ENCODE results near the gene EFCAB5. TPM values are rescaled to one million over a fixed set of nuclear protein-coding genes. Genes with fewer than 3 reads are reported as not detected.
"Not testable (repeated sequence)": the region's sequence is repeated elsewhere in the genome, so short reads cannot be mapped to it uniquely, and the experiment has no call there.

The EFCAB5 gene
- total and polyA plus RNA-seq, 10 of the 15 experiments (the other 5 are each of a cell fraction or from before 2014, with no cell fraction given), result 0.39 to 2.6 (median 1.0) TPM

DNA sequence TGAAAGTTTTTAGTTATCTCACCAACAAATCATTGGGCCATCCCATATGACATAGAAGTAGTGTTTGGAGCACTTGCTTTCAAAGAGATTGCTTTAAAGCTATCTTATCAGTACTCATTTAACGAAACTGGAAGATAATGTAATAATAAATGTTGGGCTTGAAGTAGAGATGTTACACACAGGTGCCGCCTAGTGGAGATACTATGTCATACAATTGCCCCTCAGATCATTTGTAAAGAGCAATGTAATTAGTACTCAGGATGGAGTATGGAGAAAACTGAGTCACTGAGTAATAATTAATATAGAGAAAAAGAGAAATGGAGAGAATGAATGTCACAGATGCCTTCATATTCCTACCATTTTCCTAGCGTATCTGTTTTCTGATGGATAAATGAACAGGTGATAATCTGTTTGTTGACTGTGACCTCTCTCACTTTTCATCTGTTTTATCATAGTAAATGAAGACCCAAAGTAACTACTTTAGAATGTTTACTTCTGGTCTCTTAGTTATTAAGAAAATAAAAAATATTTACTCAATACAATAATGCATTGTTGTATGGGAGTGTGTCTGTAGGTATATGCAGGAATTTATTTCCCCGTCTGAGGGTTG lies 80.4 kb downstream of the EFCAB5 start (continued):
- TF ChIP-seq, protein P1, sequence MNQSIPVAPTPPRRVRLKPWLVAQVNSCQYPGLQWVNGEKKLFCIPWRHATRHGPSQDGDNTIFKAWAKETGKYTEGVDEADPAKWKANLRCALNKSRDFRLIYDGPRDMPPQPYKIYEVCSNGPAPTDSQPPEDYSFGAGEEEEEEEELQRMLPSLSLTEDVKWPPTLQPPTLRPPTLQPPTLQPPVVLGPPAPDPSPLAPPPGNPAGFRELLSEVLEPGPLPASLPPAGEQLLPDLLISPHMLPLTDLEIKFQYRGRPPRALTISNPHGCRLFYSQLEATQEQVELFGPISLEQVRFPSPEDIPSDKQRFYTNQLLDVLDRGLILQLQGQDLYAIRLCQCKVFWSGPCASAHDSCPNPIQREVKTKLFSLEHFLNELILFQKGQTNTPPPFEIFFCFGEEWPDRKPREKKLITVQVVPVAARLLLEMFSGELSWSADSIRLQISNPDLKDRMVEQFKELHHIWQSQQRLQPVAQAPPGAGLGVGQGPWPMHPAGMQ (IDR thresholded peaks at IDR 0.05; ENCODE audit: borderline replicate concordance), result no peak
- TF ChIP-seq, protein P2, sequence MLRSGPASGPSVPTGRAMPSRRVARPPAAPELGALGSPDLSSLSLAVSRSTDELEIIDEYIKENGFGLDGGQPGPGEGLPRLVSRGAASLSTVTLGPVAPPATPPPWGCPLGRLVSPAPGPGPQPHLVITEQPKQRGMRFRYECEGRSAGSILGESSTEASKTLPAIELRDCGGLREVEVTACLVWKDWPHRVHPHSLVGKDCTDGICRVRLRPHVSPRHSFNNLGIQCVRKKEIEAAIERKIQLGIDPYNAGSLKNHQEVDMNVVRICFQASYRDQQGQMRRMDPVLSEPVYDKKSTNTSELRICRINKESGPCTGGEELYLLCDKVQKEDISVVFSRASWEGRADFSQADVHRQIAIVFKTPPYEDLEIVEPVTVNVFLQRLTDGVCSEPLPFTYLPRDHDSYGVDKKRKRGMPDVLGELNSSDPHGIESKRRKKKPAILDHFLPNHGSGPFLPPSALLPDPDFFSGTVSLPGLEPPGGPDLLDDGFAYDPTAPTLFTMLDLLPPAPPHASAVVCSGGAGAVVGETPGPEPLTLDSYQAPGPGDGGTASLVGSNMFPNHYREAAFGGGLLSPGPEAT (IDR thresholded peaks at IDR 0.05; ENCODE audit: low read depth), result no peak
- TF ChIP-seq, protein P3, sequence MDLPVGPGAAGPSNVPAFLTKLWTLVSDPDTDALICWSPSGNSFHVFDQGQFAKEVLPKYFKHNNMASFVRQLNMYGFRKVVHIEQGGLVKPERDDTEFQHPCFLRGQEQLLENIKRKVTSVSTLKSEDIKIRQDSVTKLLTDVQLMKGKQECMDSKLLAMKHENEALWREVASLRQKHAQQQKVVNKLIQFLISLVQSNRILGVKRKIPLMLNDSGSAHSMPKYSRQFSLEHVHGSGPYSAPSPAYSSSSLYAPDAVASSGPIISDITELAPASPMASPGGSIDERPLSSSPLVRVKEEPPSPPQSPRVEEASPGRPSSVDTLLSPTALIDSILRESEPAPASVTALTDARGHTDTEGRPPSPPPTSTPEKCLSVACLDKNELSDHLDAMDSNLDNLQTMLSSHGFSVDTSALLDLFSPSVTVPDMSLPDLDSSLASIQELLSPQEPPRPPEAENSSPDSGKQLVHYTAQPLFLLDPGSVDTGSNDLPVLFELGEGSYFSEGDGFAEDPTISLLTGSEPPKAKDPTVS (IDR thresholded peaks at IDR 0.05; ENCODE audit: low read depth, low read length), result no peak
- peak; percentile 82 for TF ChIP-seq RAD21 (IDR thresholded peaks at IDR 0.05; ENCODE audit: insufficient read depth, low read depth, low read length)
- TF ChIP-seq, protein P4, sequence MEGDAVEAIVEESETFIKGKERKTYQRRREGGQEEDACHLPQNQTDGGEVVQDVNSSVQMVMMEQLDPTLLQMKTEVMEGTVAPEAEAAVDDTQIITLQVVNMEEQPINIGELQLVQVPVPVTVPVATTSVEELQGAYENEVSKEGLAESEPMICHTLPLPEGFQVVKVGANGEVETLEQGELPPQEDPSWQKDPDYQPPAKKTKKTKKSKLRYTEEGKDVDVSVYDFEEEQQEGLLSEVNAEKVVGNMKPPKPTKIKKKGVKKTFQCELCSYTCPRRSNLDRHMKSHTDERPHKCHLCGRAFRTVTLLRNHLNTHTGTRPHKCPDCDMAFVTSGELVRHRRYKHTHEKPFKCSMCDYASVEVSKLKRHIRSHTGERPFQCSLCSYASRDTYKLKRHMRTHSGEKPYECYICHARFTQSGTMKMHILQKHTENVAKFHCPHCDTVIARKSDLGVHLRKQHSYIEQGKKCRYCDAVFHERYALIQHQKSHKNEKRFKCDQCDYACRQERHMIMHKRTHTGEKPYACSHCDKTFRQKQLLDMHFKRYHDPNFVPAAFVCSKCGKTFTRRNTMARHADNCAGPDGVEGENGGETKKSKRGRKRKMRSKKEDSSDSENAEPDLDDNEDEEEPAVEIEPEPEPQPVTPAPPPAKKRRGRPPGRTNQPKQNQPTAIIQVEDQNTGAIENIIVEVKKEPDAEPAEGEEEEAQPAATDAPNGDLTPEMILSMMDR (IDR thresholded peaks at IDR 0.05 in 2 of 3, conservative IDR thresholded peaks at IDR 0.05 in 1 of 3; ENCODE audit: control insufficient read depth in 2 of 3, extremely low read depth in 1 of 3, insufficient read depth in 1 of 3, low read depth in 3 of 3, low read length in 3 of 3), result peak; percentile 71 to 75 (median 75)
- no peak for TF ChIP-seq MYC (IDR thresholded peaks at IDR 0.05; ENCODE audit: insufficient read depth, insufficient read length, insufficient replicate concordance, low read length, severe bottlenecking)
- TF ChIP-seq CEBPB (IDR thresholded peaks at IDR 0.05; ENCODE audit: borderline replicate concordance in 1 of 2, low read depth in 2 of 2, low read length in 2 of 2), result no peak
- TF ChIP-seq KLF5 (IDR thresholded peaks at IDR 0.05; ENCODE audit: partially characterized antibody), result no peak
- peak; percentile 37; the same call in 1 of the 2 replicates for TF ChIP-seq ZNF24 (IDR thresholded peaks at IDR 0.05)
- TF ChIP-seq TARDBP (IDR thresholded peaks at IDR 0.05; ENCODE audit: borderline replicate concordance), result no peak
- no peak for TF ChIP-seq BHLHE40 (IDR thresholded peaks at IDR 0.05; ENCODE audit: borderline replicate concordance in 1 of 2, low read depth in 2 of 2, low read length in 1 of 2)
- TF ChIP-seq SP1 (IDR thresholded peaks at IDR 0.05; ENCODE audit: low read depth, low read length), result no peak
- TF ChIP-seq EGR1 (IDR thresholded peaks at IDR 0.05; ENCODE audit: borderline replicate concordance in 1 of 2, low read depth in 2 of 2, low read length in 2 of 2), result no peak
- no peak for TF ChIP-seq SUZ12 (IDR thresholded peaks at IDR 0.05; ENCODE audit: unreplicated experiment)

DNA sequence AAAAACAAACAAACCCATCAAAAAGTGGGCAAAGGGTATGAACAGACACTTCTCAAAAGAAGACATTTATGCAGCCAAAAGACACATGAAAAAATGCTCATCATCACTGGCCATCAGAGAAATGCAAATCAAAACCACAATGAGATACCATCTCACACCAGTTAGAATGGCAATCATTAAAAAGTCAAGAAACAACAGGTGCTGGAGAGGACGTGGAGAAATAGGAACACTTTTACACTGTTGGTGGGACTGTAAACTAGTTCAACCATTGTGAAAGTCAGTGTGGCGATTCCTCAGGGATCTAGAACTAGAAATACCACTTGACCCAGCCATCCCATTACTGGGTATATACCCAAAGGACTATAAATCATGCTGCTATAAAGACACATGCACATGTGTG lies 83.9 kb downstream of the EFCAB5 start:
- H3K27ac ChIP-seq (ENCODE audit: control insufficient read depth, insufficient read depth); CTCF ChIA-PET; POLR2A ChIA-PET; H3K9me3 ChIP-seq (replicated peaks; ENCODE audit: control insufficient read depth, insufficient read depth, low read length); FAIRE-seq; H3K27me3 ChIP-seq (replicated peaks in 1 of 2; ENCODE audit: control insufficient read depth in 2 of 2, insufficient read depth in 2 of 2, low read length in 1 of 2); H3K36me3 ChIP-seq (ENCODE audit: control insufficient read depth in 2 of 2, insufficient read depth in 2 of 2, low read length in 1 of 2); H3K9ac ChIP-seq (ENCODE audit: control insufficient read depth, insufficient read depth, low read length); SMC1A ChIA-PET (ENCODE audit: uncharacterized antibody, unreplicated experiment); ATAC-seq; H3K4me2 ChIP-seq (ENCODE audit: control insufficient read depth, insufficient read depth); H4K20me1 ChIP-seq (ENCODE audit: control insufficient read depth, insufficient read depth); H2AFZ ChIP-seq (ENCODE audit: control insufficient read depth, low read depth, low read length); RAD21 ChIA-PET (ENCODE audit: unreplicated experiment); H3K79me2 ChIP-seq (ENCODE audit: control insufficient read depth, insufficient read depth, low read length); H3K4me3 ChIP-seq; intact Hi-C loops (cut with micrococcal nuclease; ENCODE audit: unreplicated experiment); BruUV-seq (replicated peaks); DNase-seq (ENCODE audit: low read depth, low spot score); H3K4me1 ChIP-seq (ENCODE audit: control insufficient read depth, insufficient read depth, low read length); in situ Hi-C loops (cut with MboI): not testable (repeated sequence)
- no CpG with 5 or more reads among the region's 2 CpGs for WGBS (ENCODE audit: insufficient coverage, insufficient replicate concordance, low lambda C conversion rate, missing lambda C conversion rate)

Data from GM12878 (cell line).